Heart left ventricle (tissue), 16 donors: Measurements from ENCODE around the gene SLC7A6OS. TPM values are rescaled to one million over a fixed set of nuclear protein-coding genes. Genes with fewer than 3 reads are reported as not detected.

ENCODE experiments used
- ATAC-seq, 4 donors: fragments of 200-7000 bp; cut with Tn5 transposase; one replicate each; pipeline ENCODE4 v1.9.1; 2020 to 2022; ENCODE audit warnings: moderate library complexity in 4 of 4, mild to moderate bottlenecking in 3 of 4, moderate number of reproducible peaks in 1 of 4
- DNase-seq, 5 donors: peaks; one replicate each; pipeline ENCODE4 v3.0.0-alpha.2; 2020
- H3K27ac ChIP-seq, 12 donors: fragments of 200-600 bp; sonication (generic) in 4 of 12; one replicate each; pipeline versions ENCODE4 v1.5.0 to v1.8.0; 2016 to 2022; ENCODE audit warnings: mild to moderate bottlenecking in 2 of 12
- H3K27me3 ChIP-seq, 9 donors: fragments of 200-600 bp; sonication (generic) in 2 of 9; one replicate each; pipeline versions ENCODE4 v1.5.1 to v1.8.0; 2016 to 2022; ENCODE audit warnings: mild to moderate bottlenecking in 3 of 9
- H3K36me3 ChIP-seq, 9 donors: fragments of 200-600 bp; sonication (generic) in 2 of 9; one replicate each; pipeline versions ENCODE4 v1.5.0 to v1.8.0; 2018 to 2022; ENCODE audit warnings: mild to moderate bottlenecking in 2 of 9
- H3K4me1 ChIP-seq, 12 donors: fragments of 200-600 bp; sonication (generic) in 4 of 12; one replicate each; pipeline versions ENCODE4 v1.5.0 to v1.8.0; 2016 to 2022; ENCODE audit warnings: mild to moderate bottlenecking in 3 of 12
- H3K4me3 ChIP-seq, 12 donors: fragments of 200-600 bp; sonication (generic) in 4 of 12; one replicate each; pipeline versions ENCODE4 v1.5.0 to v1.8.0; 2017 to 2022; ENCODE audit warnings: mild to moderate bottlenecking in 9 of 12, moderate library complexity in 4 of 12
- H3K9me3 ChIP-seq, 12 donors: fragments of 200-600 bp; sonication (generic) in 4 of 12; one replicate each; pipeline versions ENCODE4 v1.5.0 to v1.8.0; 2016 to 2022; ENCODE audit warnings: mild to moderate bottlenecking in 1 of 12
- CTCF ChIP-seq, 12 donors: fragments of 200-600 bp; sonication (generic) in 4 of 12; IDR thresholded peaks; one replicate each; pipeline versions ENCODE4 v1.5.0 to v1.8.0; 2018 to 2022; ENCODE audit warnings: antibody characterized with exemption in 12 of 12, mild to moderate bottlenecking in 5 of 12
- POLR2A ChIP-seq, 2 donors: fragments of 450-650 bp; IDR thresholded peaks; one replicate each; pipeline ENCODE4 v1.6.1; 2017; ENCODE audit warnings: antibody characterized with exemption in 2 of 2, mild to moderate bottlenecking in 2 of 2, moderate library complexity in 2 of 2
- WGBS, 4 donors: extraction: QIAGEN DNeasy Blood & Tissue Kit in 2 of 4; methylation state at CpG; one replicate each; pipeline versions ENCODE4 v1.1.5 to v1.1.7; 2013 to 2018; 5-methylcytosine and 5-hydroxymethylcytosine counted together
- intact Hi-C, 10 donors: fragments of 100-400 bp; cut with DNase I; formaldehyde crosslinking; loops; one replicate each; pipeline versions ENCODE4 v1.11.1 to v1.14.2; 2022
- polyA plus RNA-seq, 2 donors: library from polyadenylated mRNA; stranded (reverse); fragments of 200-250 nt; gene quantifications; one replicate each; pipeline ENCODE4 v1.2.3, GENCODE V29; 2013
- total RNA-seq, 9 donors: library from RNA; depleted of rRNA in 2 of 9; stranded (reverse); fragments of >200 nt in 2 of 9; fragmentation: NEBNext Ultra II Directional in 3 of 9; extraction: Animal tissue kit (Norgen Biotek cat#: 25700) in 3 of 9; gene quantifications; one replicate each; pipeline versions ENCODE4 v1.1.0 to v1.2.4, GENCODE V29; 2016 to 2023
- donor health status: ischemic (EF 13 %, LVEDD 7.1; RV severe dilation, severe dysfunction).
- donor health status: healthy with polysubstance abuse.
- donor health status: DM: no; HTN: yes; CAD: no.
- donor health status: DM: no; HTN: no; CAD: no.
- donor health status: ischemic (EF 25% LVEDD 6.9; RV normal size, moderate dysfunction).
- donor health status: ischemic (EF 25% LVEDD 5.7; RV mildly dilated, moderate dysfunction).
- donor health status: healthy.
- donor health status: DM: yes; HTN: yes; CAD: no.
- donor health status: ischemic (EF 35%, LVEDD 5.7; RV mildly dilated, moderate dysfunction).
- donor health status: nonischemic (EF 11% LVEDD 7.7; RV severe dilation, severe dysfunction).
- donor health status: DM: yes; HTN: yes; CAD: no.
- donor health status: PGD.
- donor health status: ischemic (EF 29% LVEDD 5.4; RV normal size, mild dysfunction).
- donor health status: nonischemic (EF 23%, LVEDD 6.1; RV moderate dilation, normal function).

SLC7A6OS gene
- total and polyA plus RNA-seq, 11 donors = 8.1 to 16.2 (median 10.0) TPM

GRCh38 chr16:68251832-68252231, 58.9 kb downstream of the SLC7A6OS start:
- no peaks in the 10 kb centered on the region for H3K9me3 ChIP-seq
- H3K4me3 ChIP-seq = no peak overlapping the region
- peaks cover 4 to 84% (median 47%) of the 10 kb centered on the region in 12 donors for H3K4me1 ChIP-seq
- peaks cover 0 to 83% (median 68%) of the 10 kb centered on the region in 9 donors for H3K36me3 ChIP-seq
- intact Hi-C loops = no loop called here
- H3K27me3 ChIP-seq = no peaks in the 10 kb centered on the region
- WGBS, 4 donors = 46 to 69% (median 55%) methylated on average over 5 of the region's 5 CpGs
- peak overlapping the region; percentile 72 to 97 (median 88) for H3K27ac ChIP-seq
- ATAC-seq (peak; percentile 83 to 93 (median 92)), DNase-seq (peak in 4 of 5 donors; percentile 64 to 79 (median 68))
- TF ChIP-seq CTCF (IDR thresholded peaks at IDR 0.05) = no peak
- TF ChIP-seq POLR2A (IDR thresholded peaks at IDR 0.05) = peak; percentile 31 to 51

GRCh38 chr16:68250951-68251350, 59.8 kb downstream of the SLC7A6OS start:
- TF ChIP-seq CTCF (IDR thresholded peaks at IDR 0.05) = no peak
- no peak for TF ChIP-seq POLR2A (IDR thresholded peaks at IDR 0.05)
- ATAC-seq (no peak), DNase-seq (no peak)
- peak overlapping the region; percentile 72 to 97 (median 88) for H3K27ac ChIP-seq
- WGBS, 4 donors = 78 to 82% (median 81%) methylated on average over 6 of the region's 6 CpGs
- H3K36me3 ChIP-seq = peaks cover 0 to 74% (median 59%) of the 10 kb centered on the region in 9 donors
- H3K4me3 ChIP-seq = no peak overlapping the region
- no peaks in the 10 kb centered on the region for H3K27me3 ChIP-seq
- intact Hi-C loops = no loop called here
- H3K4me1 ChIP-seq = peaks cover 6 to 93% (median 56%) of the 10 kb centered on the region in 12 donors
- no peaks in the 10 kb centered on the region for H3K9me3 ChIP-seq

- no peak for ATAC-seq
- Histone ChIP-seq H3K36me3 (peaks cover 0 to 59% (median 43%) of the 10 kb centered on the region in 9 donors), H3K4me3 (no peak overlapping the region)
Measured at GRCh38 chr16:68249371-68249770, 61.4 kb downstream of the SLC7A6OS start.

More at GRCh38 chr16:68249371-68249770, 61.4 kb downstream of the SLC7A6OS start:
- Histone ChIP-seq H3K4me1 (peaks cover 8 to 86% (median 65%) of the 10 kb centered on the region in 12 donors), H3K27me3 (no peaks in the 10 kb centered on the region), H3K27ac (peak overlapping the region in 11 of 12 donors; percentile 70 to 97 (median 87)), H3K9me3 (no peaks in the 10 kb centered on the region)
- WGBS, 4 donors = 70 to 78% (median 75%) methylated on average over 4 of the region's 4 CpGs
- no peak for DNase-seq
- intact Hi-C loops = loop anchor here in 4 of 10 donors (5.0 to 10.0 kb wide), 2 partner anchors 63 to 1275 kb away; partner anchors contain the start of genes PRMT7 (in 3 of the 4) and SLC7A6OS (in 3 of the 4)
- TF ChIP-seq CTCF (IDR thresholded peaks at IDR 0.05) (no peak), POLR2A (IDR thresholded peaks at IDR 0.05) (no peak)

Other genes starting within 250 kb of the SLC7A6OS start
- 10 to 100 TPM; 20.6 to 35.1 (median 28.8) TPM for gene NFATC3, start 225.6 kb downstream of the SLC7A6OS start, total RNA-seq
- 10 to 100 TPM in 1 of 2 donors, 1 to 10 TPM in 1; 5.9 to 12.1 TPM for gene NFATC3, start 225.6 kb downstream of the SLC7A6OS start, polyA plus RNA-seq
- 1 to 10 TPM in 2 of 9 donors, under 1 TPM in 6, not detected in 1; 0.15 to 1.9 (median 0.63) TPM for gene ESRP2, start 74.8 kb downstream of the SLC7A6OS start, total RNA-seq
- under 1 TPM; 0.30 to 0.33 TPM for gene ESRP2, start 74.8 kb downstream of the SLC7A6OS start, polyA plus RNA-seq
- gene PLA2G15, start 65.6 kb downstream of the SLC7A6OS start, total RNA-seq = 10 to 100 TPM; 27.3 to 68.0 (median 45.4) TPM
- gene PLA2G15, start 65.6 kb downstream of the SLC7A6OS start, polyA plus RNA-seq = 10 to 100 TPM; 25.8 to 66.6 TPM
- 10 to 100 TPM; 32.7 to 76.0 (median 45.1) TPM for gene SLC7A6, start 46.4 kb downstream of the SLC7A6OS start, total RNA-seq
- 10 to 100 TPM; 45.6 to 50.5 TPM for gene SLC7A6, start 46.4 kb downstream of the SLC7A6OS start, polyA plus RNA-seq
- gene PRMT7, start 73 bp upstream of the SLC7A6OS start, total RNA-seq = 10 to 100 TPM; 21.9 to 34.0 (median 30.7) TPM
- 10 to 100 TPM; 21.0 to 37.4 TPM for gene PRMT7, start 73 bp upstream of the SLC7A6OS start, polyA plus RNA-seq
- gene SMPD3, start 137.6 kb upstream of the SLC7A6OS start, total RNA-seq = 10 to 100 TPM in 1 of 9 donors, 1 to 10 TPM in 2, under 1 TPM in 3, not detected in 3; 0.10 to 14.4 (median 1.5) TPM
- under 1 TPM; 0.07 to 0.15 TPM for gene SMPD3, start 137.6 kb upstream of the SLC7A6OS start, polyA plus RNA-seq
- 10 to 100 TPM in 6 of 9 donors, 1 to 10 TPM in 3; 6.9 to 18.1 (median 12.0) TPM for gene ZFP90, start 228.3 kb upstream of the SLC7A6OS start, total RNA-seq
- gene ZFP90, start 228.3 kb upstream of the SLC7A6OS start, polyA plus RNA-seq = 1 to 10 TPM; 4.9 to 5.3 TPM